Uterus (tissue), 4 donors: ENCODE data around the gene CHAC1. TPM values are rescaled to one million over a fixed set of nuclear protein-coding genes. Genes with fewer than 3 reads are reported as not detected.

ENCODE experiments used
- DNase-seq, 2 donors: peaks; one replicate each; pipeline ENCODE4 v3.0.0-alpha.2; 2019 to 2020
- H3K27ac ChIP-seq, 2 donors: fragments of 200-600 bp; sonication (generic); 1 replicate in 1 of 2; 2 replicates in 1 of 2; pipeline ENCODE4 v1.5.1; 2016 to 2018
- H3K27me3 ChIP-seq, 2 donors: fragments of 200-600 bp; sonication (generic); one replicate each; pipeline ENCODE4 v1.5.1; 2018 to 2019; ENCODE audit warnings: control low read depth in 1 of 2
- H3K36me3 ChIP-seq, 2 donors: fragments of 200-600 bp; sonication (generic); one replicate each; pipeline ENCODE4 v1.5.1; 2019; ENCODE audit warnings: control low read depth in 1 of 2
- H3K4me1 ChIP-seq, 2 donors: fragments of 200-600 bp; sonication (generic); one replicate each; pipeline ENCODE4 v1.5.1; 2018 to 2019; ENCODE audit warnings: control low read depth in 1 of 2
- H3K4me3 ChIP-seq, 2 donors: fragments of 200-600 bp; sonication (generic); 1 replicate in 1 of 2; 2 replicates in 1 of 2; pipeline ENCODE4 v1.5.1; 2018 to 2019; ENCODE audit warnings: mild to moderate bottlenecking in 1 of 2
- H3K9me3 ChIP-seq, 2 donors: fragments of 200-600 bp; sonication (generic); one replicate each; pipeline ENCODE4 v1.5.1; 2019; ENCODE audit warnings: control low read depth in 1 of 2
- CTCF ChIP-seq, 4 experiments: fragments of 200-600 bp in 2 of 4; fragments of 450-650 bp in 2 of 4; sonication (generic) in 2 of 4; IDR thresholded peaks; one replicate each; pipeline ENCODE4 v1.5.1; 2016 to 2019; ENCODE audit warnings: antibody characterized with exemption in 4 of 4, mild to moderate bottlenecking in 2 of 4, moderate library complexity in 1 of 4
- POLR2A ChIP-seq, 2 donors: fragments of 450-650 bp; IDR thresholded peaks; one replicate each; pipeline ENCODE4 v1.6.1; 2016; ENCODE audit warnings: antibody characterized with exemption in 2 of 2, mild to moderate bottlenecking in 1 of 2, moderate library complexity in 1 of 2
- intact Hi-C: fragments of 100-400 bp; cut with DNase I; formaldehyde crosslinking; loops from one replicate; pipeline ENCODE4 v1.15.1; 2023; ENCODE audit warnings: low total_unique reads
- total RNA-seq, 4 donors: library from RNA; depleted of rRNA in 3 of 4; stranded (reverse); fragments of >200 nt in 3 of 4; gene quantifications; one replicate each; pipeline versions ENCODE4 v1.1.0 to v1.2.4, GENCODE V29; 2014 to 2023
- donor health status: DM: yes; HTN: yes; CAD: no.

CHAC1 gene
- total RNA-seq, 4 donors from 2014 or later = 0.35 to 1.8 (median 1.4) TPM; not detected in 1

GRCh38 chr15:40940296-40940801 lies 12.9 kb upstream of the CHAC1 start:
- TF ChIP-seq CTCF (IDR thresholded peaks at IDR 0.05) (no peak), POLR2A (IDR thresholded peaks at IDR 0.05) (no peak)
- Histone ChIP-seq H3K27me3 (no peaks in the 10 kb centered on the region), H3K27ac (peak overlapping the region; percentile 88 to 91), H3K4me3 (no peak overlapping the region), H3K36me3 (no peaks in the 10 kb centered on the region), H3K9me3 (no peaks in the 10 kb centered on the region), H3K4me1 (no peaks in the 10 kb centered on the region)
- intact Hi-C loops = no loop called here
- DNase-seq = peak in 1 of 2 donors; percentile 48

GRCh38 chr15:40941068-40941527 lies 12.2 kb upstream of the CHAC1 start:
- TF ChIP-seq POLR2A (IDR thresholded peaks at IDR 0.05) (no peak), CTCF (IDR thresholded peaks at IDR 0.05) (no peak)
- DNase-seq = no peak
- H3K4me3 ChIP-seq = peak overlapping the region; percentile 41 to 57
- H3K27ac ChIP-seq = peak overlapping the region; percentile 88 to 91
- H3K36me3 ChIP-seq = no peaks in the 10 kb centered on the region
- intact Hi-C loops = no loop called here
- no peaks in the 10 kb centered on the region for H3K9me3 ChIP-seq
- H3K4me1 ChIP-seq = no peaks in the 10 kb centered on the region
- H3K27me3 ChIP-seq = no peaks in the 10 kb centered on the region

GRCh38 chr15:40941528-40942336 lies 11.5 kb upstream of the CHAC1 start:
- no peaks in the 10 kb centered on the region for H3K4me1 ChIP-seq
- peak; percentile 72 for DNase-seq
- intact Hi-C loops = no loop called here

GRCh38 chr15:40942337-40942854 lies 10.9 kb upstream of the CHAC1 start:
- Histone ChIP-seq H3K27me3 (no peaks in the 10 kb centered on the region), H3K4me3 (peak overlapping the region; percentile 41 to 57), H3K9me3 (no peaks in the 10 kb centered on the region), H3K27ac (peak overlapping the region; percentile 88 to 91), H3K36me3 (no peaks in the 10 kb centered on the region), H3K4me1 (no peaks in the 10 kb centered on the region)
- intact Hi-C loops = no loop called here
- DNase-seq = no peak
- no peak for TF ChIP-seq POLR2A (IDR thresholded peaks at IDR 0.05)
- no peak for TF ChIP-seq CTCF (IDR thresholded peaks at IDR 0.05)

More at GRCh38 chr15:40941528-40942336, 11.5 kb upstream of the CHAC1 start:
- TF ChIP-seq POLR2A (IDR thresholded peaks at IDR 0.05) = peak in 1 of 2 donors; percentile 60
- TF ChIP-seq CTCF (IDR thresholded peaks at IDR 0.05) = peak; percentile 21 to 96 (median 86)
- H3K4me3 ChIP-seq = peak overlapping the region; percentile 41 to 57
- no peaks in the 10 kb centered on the region for H3K27me3 ChIP-seq
- peak overlapping the region; percentile 88 to 91 for H3K27ac ChIP-seq
- no peaks in the 10 kb centered on the region for H3K9me3 ChIP-seq
- no peaks in the 10 kb centered on the region for H3K36me3 ChIP-seq

- Histone ChIP-seq H3K4me3 (no peak overlapping the region), H3K27ac (peak overlapping the region; percentile 88 to 91), H3K27me3 (no peaks in the 10 kb centered on the region), H3K36me3 (no peaks in the 10 kb centered on the region), H3K9me3 (no peaks in the 10 kb centered on the region), H3K4me1 (no peaks in the 10 kb centered on the region)
- TF ChIP-seq CTCF (IDR thresholded peaks at IDR 0.05) = no peak
- TF ChIP-seq POLR2A (IDR thresholded peaks at IDR 0.05) = no peak
- intact Hi-C loops = no loop called here
- DNase-seq = no peak
Observed at GRCh38 chr15:40942878-40943277, 10.4 kb upstream of the CHAC1 start.
